Activated naive CD4-positive, alpha-beta T cell treated with anti-CD3 and anti-CD28 coated beads for 36 hours (primary cell): ENCODE results near the gene KLHL10. TPM values are rescaled to one million over a fixed set of nuclear protein-coding genes. Genes with fewer than 3 reads are reported as not detected.
"Not testable (repeated sequence)": the region's sequence is repeated elsewhere in the genome, so short reads cannot be mapped to it uniquely, and the experiment has no call there.

Experiments
- CTCF ChIA-PET: fragments of 350-600 bp; sonication (Branson Sonifier 250); formaldehyde crosslinking; loops from one replicate; lab custom pipeline; 2021; ENCODE audit warnings: antibody characterized with exemption; lab: Charles Lee
- DNase-seq: peaks from one replicate; pipeline ENCODE4 v3.0.0-alpha.2; 2020
- H3K27ac Mint-ChIP-seq: one replicate; pipeline ENCODE4 v1.8.0; 2021; ENCODE audit warnings: mild to moderate bottlenecking, mixed read lengths
- H3K27me3 Mint-ChIP-seq: one replicate; pipeline ENCODE4 v1.8.0; 2021; ENCODE audit warnings: low read depth, mixed read lengths
- H3K36me3 Mint-ChIP-seq: one replicate; pipeline ENCODE4 v1.8.0; 2021; ENCODE audit warnings: low read depth, mixed read lengths
- H3K4me1 Mint-ChIP-seq: one replicate; pipeline ENCODE4 v1.8.0; 2021; ENCODE audit warnings: low read depth, mixed read lengths
- H3K4me3 Mint-ChIP-seq: one replicate; pipeline ENCODE4 v1.8.0; 2021; ENCODE audit warnings: mild to moderate bottlenecking, moderate library complexity, mixed read lengths
- H3K9me3 Mint-ChIP-seq: one replicate; pipeline ENCODE4 v1.8.0; 2021; ENCODE audit warnings: mixed read lengths
- intact Hi-C: fragments of 100-400 bp; cut with micrococcal nuclease; formaldehyde crosslinking; loops from one replicate; pipeline ENCODE4 v1.15.1; 2023
- total RNA-seq, 2 experiments: library from RNA; stranded (reverse); gene quantifications; one replicate each; pipeline ENCODE4 v1.2.3, GENCODE V29; 2021

Gene KLHL10
- total RNA-seq, 2 experiments from 2014 or later, result not detected

DNA sequence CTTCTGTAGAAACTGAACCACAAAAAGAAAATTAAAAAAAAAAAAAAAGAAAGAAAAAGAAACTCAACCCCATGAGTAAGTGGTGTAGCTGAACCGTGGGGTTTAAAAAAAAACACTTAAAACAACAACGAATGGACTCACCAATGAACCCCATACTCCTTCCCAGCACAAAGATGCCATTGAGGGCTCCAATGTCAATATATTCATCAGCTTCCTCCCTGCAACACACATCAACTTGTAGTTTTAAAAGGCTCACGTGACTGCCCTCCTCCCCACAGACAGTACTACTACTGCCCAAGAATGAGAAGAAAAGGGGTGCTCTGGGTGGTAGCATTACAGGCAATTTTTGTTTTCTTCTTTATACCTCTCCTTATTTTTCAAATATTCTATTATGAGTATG lies 30.9 kb downstream of the KLHL10 start:
- DNase-seq, result no peak
- no peak overlapping the region for H3K4me3 Mint-ChIP-seq
- H3K9me3 Mint-ChIP-seq, result no peaks in the 10 kb centered on the region
- CTCF ChIA-PET, result interaction anchor here (0.9 kb wide), 1 partner anchor 62 kb away, joined by 3 read pairs; the partner anchor contains the start of gene ODAD4
- intact Hi-C loops, result loop anchor here (10.0 kb wide), 2 partner anchors 134 to 406 kb away; partner anchors contain the start of genes HAP1 and STAT5B
- H3K36me3 Mint-ChIP-seq, result peaks cover 32% of the 10 kb centered on the region
- H3K27me3 Mint-ChIP-seq, result no peaks in the 10 kb centered on the region
- H3K4me1 Mint-ChIP-seq, result peaks cover 14% of the 10 kb centered on the region
- peak overlapping the region; percentile 84 for H3K27ac Mint-ChIP-seq

- intact Hi-C loops, result loop anchor here (10.0 kb wide), 2 partner anchors 135 to 405 kb away; partner anchors contain the start of genes HAP1 and STAT5B
- Mint-ChIP-seq H3K27me3 (no peaks in the 10 kb centered on the region), H3K27ac (peak overlapping the region; percentile 56), H3K4me3 (no peak overlapping the region), H3K9me3 (no peaks in the 10 kb centered on the region), H3K4me1 (peaks cover 14% of the 10 kb centered on the region), H3K36me3 (peaks cover 34% of the 10 kb centered on the region)
- DNase-seq, result no peak
- CTCF ChIA-PET, result interaction anchor here (0.5 kb wide), 1 partner anchor 199 kb away, joined by 3 read pairs; no protein-coding TSS in a partner anchor
These were observed 31.8 kb downstream of the KLHL10 start for GRCh38 chr17:41869426-41869825.

- peaks cover 34% of the 10 kb centered on the region for H3K36me3 Mint-ChIP-seq
- CTCF ChIA-PET, result interaction anchor here (0.5 kb wide), 1 partner anchor 198 kb away, joined by 3 read pairs; no protein-coding TSS in a partner anchor
- peaks cover 14% of the 10 kb centered on the region for H3K4me1 Mint-ChIP-seq
- intact Hi-C loops, result no loop called here
- DNase-seq, result no peak
- no peaks in the 10 kb centered on the region for H3K9me3 Mint-ChIP-seq
- H3K4me3 Mint-ChIP-seq, result no peak overlapping the region
- H3K27ac Mint-ChIP-seq, result peak overlapping the region; percentile 56
- no peaks in the 10 kb centered on the region for H3K27me3 Mint-ChIP-seq
These were observed 32.5 kb downstream of the KLHL10 start for GRCh38 chr17:41870097-41870496.

GRCh38 chr17:41870627-41871026 lies 33.0 kb downstream of the KLHL10 start:
- Mint-ChIP-seq H3K4me1 (peaks cover 11% of the 10 kb centered on the region), H3K27ac (no peak overlapping the region), H3K9me3 (no peaks in the 10 kb centered on the region), H3K4me3 (no peak overlapping the region), H3K27me3 (no peaks in the 10 kb centered on the region), H3K36me3 (peaks cover 34% of the 10 kb centered on the region)
- CTCF ChIA-PET, result no interaction called here
- no peak for DNase-seq
- intact Hi-C loops, result no loop called here

DNA sequence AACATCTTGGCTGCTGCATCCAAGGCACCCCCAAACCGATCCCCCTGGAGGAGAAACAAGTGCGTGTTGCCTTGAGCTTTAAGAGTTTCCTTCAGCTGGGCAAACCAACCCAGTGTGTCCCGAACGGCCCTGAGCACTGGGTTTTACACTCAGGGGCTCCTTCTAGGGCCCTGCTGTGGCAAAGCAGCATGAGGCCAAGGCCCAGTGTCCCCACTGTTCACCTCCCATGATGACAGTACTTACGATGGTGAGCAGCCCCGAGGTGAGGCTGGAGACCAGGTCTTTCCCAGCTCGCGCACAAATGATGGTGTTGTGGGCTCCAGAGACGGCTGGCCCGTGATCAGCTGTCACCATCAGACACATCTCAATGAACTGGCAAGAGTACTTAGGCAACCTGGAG lies 34.2 kb downstream of the KLHL10 start:
- no peak overlapping the region for H3K4me3 Mint-ChIP-seq
- peaks cover 37% of the 10 kb centered on the region for H3K36me3 Mint-ChIP-seq
- intact Hi-C loops, result no loop called here
- CTCF ChIA-PET, result no interaction called here
- H3K27ac Mint-ChIP-seq, result no peak overlapping the region
- DNase-seq, result no peak
- no peaks in the 10 kb centered on the region for H3K9me3 Mint-ChIP-seq
- peaks cover 10% of the 10 kb centered on the region for H3K4me1 Mint-ChIP-seq
- H3K27me3 Mint-ChIP-seq, result no peaks in the 10 kb centered on the region

DNA sequence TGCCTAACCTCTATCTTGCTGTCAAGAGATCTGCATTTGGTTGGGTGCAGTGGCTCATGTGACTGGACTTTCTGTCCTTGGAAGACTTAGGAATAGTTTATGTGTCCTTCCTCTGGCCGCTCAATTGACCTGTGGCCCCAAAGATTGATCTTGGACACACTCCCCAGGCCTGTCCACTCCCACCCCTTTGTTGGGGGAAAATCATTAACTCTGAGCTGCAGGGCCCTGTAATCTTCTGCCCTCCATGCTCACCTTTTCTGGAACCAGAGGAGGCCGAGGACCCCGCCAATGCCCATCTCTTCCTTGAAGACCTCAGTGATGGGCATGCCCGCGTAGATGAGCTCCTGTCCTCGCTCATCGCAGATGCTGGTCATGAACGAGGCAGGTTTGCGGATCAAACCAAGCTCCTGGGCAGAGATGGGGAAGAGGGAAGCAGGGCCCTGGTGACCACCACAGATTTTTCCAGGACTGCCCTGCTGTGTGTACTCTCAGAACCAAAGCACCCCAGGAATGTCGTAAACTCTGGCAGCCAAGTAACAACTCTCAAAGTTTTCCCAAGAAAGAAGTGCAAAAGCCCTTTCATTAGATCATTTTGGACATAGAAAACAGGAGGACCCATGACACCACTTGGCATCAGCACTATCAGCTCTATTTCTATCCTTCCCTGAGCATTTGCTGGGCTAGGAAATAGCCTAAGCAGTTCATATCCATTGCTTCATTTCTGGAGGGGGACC lies 36.1 kb downstream of the KLHL10 start:
- Mint-ChIP-seq H3K36me3 (peaks cover 36% of the 10 kb centered on the region), H3K27ac (no peak overlapping the region), H3K9me3 (no peaks in the 10 kb centered on the region), H3K27me3 (no peaks in the 10 kb centered on the region), H3K4me1 (peaks cover 6% of the 10 kb centered on the region), H3K4me3 (no peak overlapping the region)
- DNase-seq, result no peak
- CTCF ChIA-PET, result interaction anchor here (0.6 kb wide), 1 partner anchor 95 kb away, joined by 5 read pairs; no protein-coding TSS in a partner anchor
- intact Hi-C loops, result no loop called here

- H3K27me3 Mint-ChIP-seq, H3K9me3 Mint-ChIP-seq, DNase-seq, H3K27ac Mint-ChIP-seq, intact Hi-C loops, H3K4me1 Mint-ChIP-seq, H3K4me3 Mint-ChIP-seq: not testable (repeated sequence)
- H3K36me3 Mint-ChIP-seq, result peaks cover 38% of the 10 kb centered on the region
- CTCF ChIA-PET, result interaction anchor here (0.6 kb wide), 1 partner anchor 96 kb away, joined by 5 read pairs; no protein-coding TSS in a partner anchor
These were observed 36.7 kb downstream of the KLHL10 start for GRCh38 chr17:41874293-41874670.

DNA sequence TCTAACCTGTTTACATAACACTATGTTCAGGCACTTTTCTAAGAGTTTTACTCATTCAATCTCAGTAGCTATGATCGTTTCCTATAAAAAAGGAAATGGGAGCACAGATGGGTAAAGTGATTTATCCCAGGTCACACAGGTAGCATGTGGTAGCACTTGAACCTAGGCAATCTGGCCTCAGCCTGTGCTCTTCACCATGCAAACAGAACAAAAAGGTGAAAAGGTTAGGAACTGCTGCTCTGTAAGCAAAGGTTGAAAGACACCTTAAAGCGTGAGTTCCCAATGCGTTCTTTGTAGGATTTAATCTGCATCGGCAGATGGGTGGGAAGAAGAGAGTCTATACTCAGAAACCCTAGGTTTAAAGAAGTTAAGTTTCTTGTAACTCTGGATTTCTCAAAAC lies 42.5 kb downstream of the KLHL10 start:
- no peaks in the 10 kb centered on the region for H3K9me3 Mint-ChIP-seq
- no peak overlapping the region for H3K4me3 Mint-ChIP-seq
- H3K27me3 Mint-ChIP-seq, result no peaks in the 10 kb centered on the region
- intact Hi-C loops, result no loop called here
- peaks cover 28% of the 10 kb centered on the region for H3K36me3 Mint-ChIP-seq
- no peaks in the 10 kb centered on the region for H3K4me1 Mint-ChIP-seq
- H3K27ac Mint-ChIP-seq, result no peak overlapping the region
- CTCF ChIA-PET, result no interaction called here
- no peak for DNase-seq

DNA sequence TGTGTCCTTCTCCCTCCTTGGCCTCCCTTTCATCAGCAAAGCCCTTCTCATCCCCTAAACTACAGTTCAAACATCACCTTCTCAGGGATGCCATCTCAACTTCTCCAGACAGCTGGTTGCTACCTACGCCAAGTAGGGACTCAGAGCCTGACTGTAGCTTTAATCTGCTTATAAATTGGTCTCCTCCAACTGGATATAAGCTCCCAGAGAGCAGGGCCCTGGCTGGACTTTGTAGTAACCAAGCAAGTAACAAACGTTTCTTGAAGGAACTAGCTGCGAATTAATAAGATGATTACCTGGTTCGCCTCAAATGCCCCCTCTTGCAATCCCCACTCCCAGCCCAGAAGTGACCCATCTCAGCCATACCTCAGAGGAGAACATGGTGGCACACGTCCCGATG lies 45.1 kb downstream of the KLHL10 start:
- CTCF ChIA-PET, result interaction anchor here (0.7 kb wide), 1 partner anchor 15 kb away, joined by 3 read pairs; no protein-coding TSS in a partner anchor
- intact Hi-C loops, result no loop called here
- H3K9me3 Mint-ChIP-seq, result no peaks in the 10 kb centered on the region
- H3K27me3 Mint-ChIP-seq, result no peaks in the 10 kb centered on the region
- no peak overlapping the region for H3K4me3 Mint-ChIP-seq
- no peak overlapping the region for H3K27ac Mint-ChIP-seq
- H3K4me1 Mint-ChIP-seq, result no peaks in the 10 kb centered on the region
- H3K36me3 Mint-ChIP-seq, result peaks cover 38% of the 10 kb centered on the region
- no peak for DNase-seq

DNA sequence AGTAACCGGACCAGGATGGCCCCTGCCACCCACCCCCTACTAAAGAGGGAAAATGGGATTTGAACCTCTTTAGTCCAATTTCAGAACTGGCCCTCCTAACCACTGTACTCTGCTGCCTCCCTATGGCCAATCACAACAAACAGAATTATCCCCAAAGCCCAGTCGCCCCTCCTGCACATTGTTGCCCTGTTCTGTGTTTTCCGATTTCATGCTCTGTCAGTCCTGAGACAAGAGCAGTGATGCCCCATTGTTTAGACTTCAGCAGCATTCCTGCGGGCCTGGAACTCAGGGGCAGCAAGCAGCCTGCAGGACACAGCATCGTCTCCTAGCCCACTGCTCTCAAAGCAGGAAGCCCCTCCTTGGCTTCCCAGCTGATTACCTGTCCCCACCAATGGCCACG lies 48.1 kb downstream of the KLHL10 start:
- CTCF ChIA-PET, result no interaction called here
- Mint-ChIP-seq H3K36me3 (peaks cover 42% of the 10 kb centered on the region), H3K27ac (no peak overlapping the region), H3K9me3 (no peaks in the 10 kb centered on the region), H3K27me3 (no peaks in the 10 kb centered on the region), H3K4me1 (no peaks in the 10 kb centered on the region), H3K4me3 (no peak overlapping the region)
- no peak for DNase-seq
- intact Hi-C loops, result loop anchor here (5.0 kb wide), 1 partner anchor 148 kb away; no protein-coding TSS in a partner anchor

DNA sequence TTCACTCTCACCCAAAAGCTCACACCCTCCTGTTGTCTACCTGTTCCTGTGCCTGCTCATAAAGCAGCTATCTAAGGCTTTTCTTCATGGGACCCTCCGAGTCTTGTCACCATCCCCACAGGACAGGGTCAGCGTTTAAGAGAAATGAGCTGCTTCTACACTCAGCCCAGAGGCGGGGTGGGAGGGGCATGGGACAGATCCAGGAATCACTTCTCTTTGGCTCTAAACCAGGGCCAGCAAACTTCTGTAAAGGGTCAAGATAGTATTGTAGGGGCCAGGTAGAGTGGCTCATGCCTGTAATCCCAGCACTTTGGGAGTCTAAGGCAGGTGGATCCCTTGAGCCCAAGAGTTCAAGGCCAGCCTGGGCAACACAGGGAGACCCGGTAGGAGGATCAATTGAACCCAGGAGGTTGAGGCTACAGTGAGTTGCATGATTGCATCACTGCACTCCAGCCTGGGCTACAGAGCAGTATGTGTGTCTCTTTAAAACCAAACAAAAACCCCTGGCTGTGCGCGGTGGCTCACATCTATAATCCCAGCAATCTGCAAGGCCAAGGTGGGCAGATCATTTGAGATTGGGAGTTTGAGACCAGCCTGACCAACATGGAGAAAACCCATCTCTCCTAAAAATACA lies 50.8 kb downstream of the KLHL10 start:
- DNase-seq, result no peak
- Mint-ChIP-seq H3K9me3 (no peaks in the 10 kb centered on the region), H3K4me1 (no peaks in the 10 kb centered on the region), H3K36me3 (peaks cover 44% of the 10 kb centered on the region), H3K27ac (no peak overlapping the region), H3K27me3 (no peaks in the 10 kb centered on the region), H3K4me3 (no peak overlapping the region)
- CTCF ChIA-PET, result interaction anchor here (1.3 kb wide), 1 partner anchor 87 kb away, joined by 3 read pairs; no protein-coding TSS in a partner anchor
- intact Hi-C loops, result loop anchor here (5.0 kb wide), 1 partner anchor 151 kb away; no protein-coding TSS in a partner anchor

DNA sequence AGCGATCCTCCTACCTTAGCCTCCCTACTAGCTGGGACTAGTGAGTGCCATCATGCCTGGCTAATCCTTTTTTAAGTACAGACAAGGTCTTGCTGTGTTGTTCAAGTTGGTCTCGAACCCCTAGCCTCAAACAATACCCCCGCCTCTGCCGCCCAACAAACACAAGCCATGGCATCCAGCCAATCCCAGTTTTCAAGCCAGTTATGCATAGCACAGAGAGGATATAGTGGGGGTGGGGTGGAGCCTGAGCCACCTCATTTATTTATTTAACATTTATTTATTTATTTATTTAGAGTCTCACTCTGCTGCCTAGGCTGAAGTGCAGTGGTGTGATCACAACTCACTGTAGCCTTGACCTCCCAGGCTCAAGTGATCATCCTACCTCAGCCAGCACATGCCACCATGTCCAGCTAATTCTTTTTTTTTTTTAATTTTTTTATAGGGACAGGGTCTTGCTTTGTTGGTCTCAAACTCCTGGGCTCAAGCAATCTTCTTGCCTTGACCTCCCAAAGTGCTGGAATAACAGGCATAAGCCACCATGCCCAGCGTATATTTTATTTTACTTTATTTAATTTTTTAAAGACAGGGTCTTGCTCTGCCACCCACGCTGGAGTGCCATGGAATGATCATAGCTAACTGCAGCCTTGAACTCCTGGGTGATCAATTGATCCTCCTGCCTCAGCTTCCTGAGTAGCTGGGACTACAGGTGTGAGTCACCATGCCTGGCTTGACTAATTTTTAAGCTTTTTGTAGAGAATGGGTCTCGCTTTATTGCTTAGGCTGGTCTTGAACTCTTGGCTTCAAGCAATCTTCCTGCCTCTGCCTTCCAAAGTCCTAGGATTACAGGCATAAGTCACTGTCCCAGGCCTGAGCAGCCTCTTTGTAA lies 53.8 kb downstream of the KLHL10 start:
- Mint-ChIP-seq H3K27me3 (no peaks in the 10 kb centered on the region), H3K27ac (no peak overlapping the region), H3K4me3 (no peak overlapping the region), H3K4me1 (no peaks in the 10 kb centered on the region), H3K9me3 (no peaks in the 10 kb centered on the region), H3K36me3 (peaks cover 39% of the 10 kb centered on the region)
- intact Hi-C loops, result no loop called here
- no peak for DNase-seq
- CTCF ChIA-PET, result interaction anchor here (0.6 kb wide), 1 partner anchor 36 kb away, joined by 4 read pairs; no protein-coding TSS in a partner anchor
